HFF-Myc (cell line): Measurements from ENCODE around the gene HEATR5A.
"Not testable (repeated sequence)": the region's sequence is repeated elsewhere in the genome, so short reads cannot be mapped to it uniquely, and the experiment has no call there.

Experiments
- DNase-seq: peaks from one replicate; pipeline ENCODE4 v3.0.0-alpha.2; 2011; ENCODE audit warnings: low read depth; ENCODE audit errors: extremely low read depth
- H3K4me3 ChIP-seq: replicated peaks from 2 replicates; pipeline ENCODE4 v1.5.1; 2011; ENCODE audit warnings: low read depth, mild to moderate bottlenecking, control low read depth, low read length
- CTCF ChIP-seq: IDR thresholded peaks from 2 replicates; pipeline ENCODE4 v1.5.1; 2012; ENCODE audit warnings: mild to moderate bottlenecking, low read depth, low read length, control low read depth; ENCODE audit errors: missing control alignments

The HEATR5A gene

GRCh38 chr14:31391473-31391872 lies 28.9 kb downstream of the HEATR5A start:
- TF ChIP-seq CTCF: no peak

GRCh38 chr14:31389946-31390345 lies 30.4 kb downstream of the HEATR5A start:
- no peak for TF ChIP-seq CTCF
- no peak for DNase-seq
- H3K4me3 ChIP-seq: no peak overlapping the region

More at GRCh38 chr14:31391473-31391872, 28.9 kb downstream of the HEATR5A start:
- H3K4me3 ChIP-seq: no peak overlapping the region
- no peak for DNase-seq

- no peak for TF ChIP-seq CTCF
- no peak for DNase-seq
- no peak overlapping the region for H3K4me3 ChIP-seq
These were observed 31.5 kb downstream of the HEATR5A start for GRCh38 chr14:31388687-31389413.

GRCh38 chr14:31387091-31387490 lies 33.3 kb downstream of the HEATR5A start:
- no peak overlapping the region for H3K4me3 ChIP-seq
- no peak for TF ChIP-seq CTCF
- no peak for DNase-seq

- H3K4me3 ChIP-seq: no peak overlapping the region
- no peak for TF ChIP-seq CTCF
- no peak for DNase-seq
These were observed 34.1 kb downstream of the HEATR5A start for GRCh38 chr14:31386271-31386670.

GRCh38 chr14:31382221-31382620 lies 38.1 kb downstream of the HEATR5A start:
- DNase-seq: no peak
- TF ChIP-seq CTCF: no peak
- no peak overlapping the region for H3K4me3 ChIP-seq

GRCh38 chr14:31380106-31380505 lies 40.2 kb downstream of the HEATR5A start:
- no peak overlapping the region for H3K4me3 ChIP-seq
- no peak for DNase-seq
- no peak for TF ChIP-seq CTCF

GRCh38 chr14:31379125-31379947 lies 41.0 kb downstream of the HEATR5A start:
- H3K4me3 ChIP-seq, DNase-seq: not testable (repeated sequence)
